ENCODE results near the gene ROR1. TPM values are rescaled to one million over a fixed set of nuclear protein-coding genes. Genes with fewer than 3 reads are reported as not detected.

The ROR1 gene
- polyA plus RNA-seq, 1 of the 3 experiments (the other 2 are of a cell fraction) = 4.0 TPM

- WGBS (ENCODE audit: low lambda C conversion rate) = 88% methylated on average over 4 of the region's 4 CpGs
- Histone ChIP-seq H3K36me3 (replicated peaks in 1 of 2; ENCODE audit: control insufficient read depth in 1 of 2, insufficient read depth in 2 of 2, low read length in 1 of 2) (peaks cover 0 to 17% of the 10 kb centered on the region in 2 experiments), H3K4me1 (ENCODE audit: control insufficient read depth in 1 of 2, insufficient read depth in 2 of 2, low read depth in 1 of 2, low read length in 1 of 2) (peaks cover 0 to 18% of the 10 kb centered on the region in 2 experiments; a peak in 3 of 4 replicates), H3K79me2 (ENCODE audit: insufficient read depth) (no peaks in the 10 kb centered on the region), H3K9me2 (no peaks in the 10 kb centered on the region), H2AFZ (ENCODE audit: low read depth) (no peak overlapping the region), H3K27me3 (ENCODE audit: insufficient read depth) (no peaks in the 10 kb centered on the region), H4K20me1 (ENCODE audit: insufficient read depth) (0 out of 2 replicates have a peak, but pooled peaks cover 3% of the 10 kb centered on the region), H3F3A (replicated peaks; ENCODE audit: insufficient read depth) (no peaks in the 10 kb centered on the region), H3K4me3 (ENCODE audit: low read depth in 2 of 2, low read length in 1 of 2) (no peak overlapping the region), H3K27ac (ENCODE audit: low read depth in 2 of 2, low read length in 1 of 2) (no peak overlapping the region), H3K9ac (no peak overlapping the region), H3K4me2 (no peak overlapping the region), H3K9me3 (no peaks in the 10 kb centered on the region)
- DNase-seq = no peak
- TF ChIP-seq FOXM1 (IDR thresholded peaks at IDR 0.05; ENCODE audit: low read depth) = no peak
- TF ChIP-seq, protein P1, sequence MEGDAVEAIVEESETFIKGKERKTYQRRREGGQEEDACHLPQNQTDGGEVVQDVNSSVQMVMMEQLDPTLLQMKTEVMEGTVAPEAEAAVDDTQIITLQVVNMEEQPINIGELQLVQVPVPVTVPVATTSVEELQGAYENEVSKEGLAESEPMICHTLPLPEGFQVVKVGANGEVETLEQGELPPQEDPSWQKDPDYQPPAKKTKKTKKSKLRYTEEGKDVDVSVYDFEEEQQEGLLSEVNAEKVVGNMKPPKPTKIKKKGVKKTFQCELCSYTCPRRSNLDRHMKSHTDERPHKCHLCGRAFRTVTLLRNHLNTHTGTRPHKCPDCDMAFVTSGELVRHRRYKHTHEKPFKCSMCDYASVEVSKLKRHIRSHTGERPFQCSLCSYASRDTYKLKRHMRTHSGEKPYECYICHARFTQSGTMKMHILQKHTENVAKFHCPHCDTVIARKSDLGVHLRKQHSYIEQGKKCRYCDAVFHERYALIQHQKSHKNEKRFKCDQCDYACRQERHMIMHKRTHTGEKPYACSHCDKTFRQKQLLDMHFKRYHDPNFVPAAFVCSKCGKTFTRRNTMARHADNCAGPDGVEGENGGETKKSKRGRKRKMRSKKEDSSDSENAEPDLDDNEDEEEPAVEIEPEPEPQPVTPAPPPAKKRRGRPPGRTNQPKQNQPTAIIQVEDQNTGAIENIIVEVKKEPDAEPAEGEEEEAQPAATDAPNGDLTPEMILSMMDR (IDR thresholded peaks at IDR 0.05) = no peak
- TF ChIP-seq RCOR1 (IDR thresholded peaks at IDR 0.05; ENCODE audit: low read length) = no peak
- TF ChIP-seq SMC3 (IDR thresholded peaks at IDR 0.05; ENCODE audit: low read depth, low read length) = no peak
- CTCF ChIA-PET = interaction anchor here (1.5 to 1.7 kb wide), 2 partner anchors 18 to 25 kb away, joined by 3 to 5 read pairs; partner anchors contain the start of gene ROR1
- POLR2A ChIA-PET = no interaction called here
Measured at GRCh38 chr1:63792152-63792551, 18.3 kb downstream of the ROR1 start.

DNA sequence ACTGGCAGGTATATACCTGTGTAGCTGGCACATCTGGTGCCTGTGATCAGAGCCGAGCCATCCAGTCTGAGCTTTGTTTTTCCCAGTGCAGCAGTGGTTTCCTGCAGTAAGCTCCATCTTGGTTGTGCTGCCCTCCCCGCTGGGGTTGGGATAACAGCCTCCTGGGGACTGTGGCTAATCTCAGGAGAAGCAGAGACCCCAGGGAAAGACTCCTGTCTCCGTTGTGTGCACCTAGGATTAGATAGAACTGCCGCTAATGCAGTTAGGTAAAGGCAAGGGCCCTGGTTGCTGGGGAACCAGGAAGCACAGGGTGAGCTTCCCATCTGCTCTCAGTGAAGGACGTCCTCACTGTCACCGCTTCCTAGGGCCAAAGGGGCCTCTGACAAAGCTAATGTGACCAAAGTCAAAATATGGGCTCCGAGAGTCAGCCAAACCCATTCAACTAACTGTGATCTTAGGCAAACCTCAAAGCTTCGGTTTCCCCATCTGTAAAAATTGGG, 20.0 kb downstream of the ROR1 start:
- Histone ChIP-seq H3K9me2 (no peaks in the 10 kb centered on the region), H3K27ac (ENCODE audit: low read depth in 2 of 2, low read length in 1 of 2) (no peak overlapping the region), H3K4me2 (no peak overlapping the region), H4K20me1 (ENCODE audit: insufficient read depth) (0 out of 2 replicates have a peak, but pooled peaks cover 3% of the 10 kb centered on the region), H3K9me3 (no peaks in the 10 kb centered on the region), H3K79me2 (ENCODE audit: insufficient read depth) (no peaks in the 10 kb centered on the region; the same call in 1 of the 2 replicates), H2AFZ (ENCODE audit: low read depth) (no peak overlapping the region), H3K27me3 (ENCODE audit: insufficient read depth) (no peaks in the 10 kb centered on the region), H3K9ac (no peak overlapping the region), H3K4me1 (ENCODE audit: control insufficient read depth in 1 of 2, insufficient read depth in 2 of 2, low read depth in 1 of 2, low read length in 1 of 2) (peaks cover 0 to 16% of the 10 kb centered on the region in 2 experiments; a peak in 1 of 4 replicates), H3F3A (replicated peaks; ENCODE audit: insufficient read depth) (no peaks in the 10 kb centered on the region), H3K4me3 (ENCODE audit: low read depth in 2 of 2, low read length in 1 of 2) (no peak overlapping the region), H3K36me3 (replicated peaks in 1 of 2; ENCODE audit: control insufficient read depth in 1 of 2, insufficient read depth in 2 of 2, low read length in 1 of 2) (peaks cover 0 to 17% of the 10 kb centered on the region in 2 experiments)
- no peak for DNase-seq
- TF ChIP-seq GATA2 (CRISPR knock-in tag; IDR thresholded peaks at IDR 0.05) = no peak
- TF ChIP-seq, protein P1 (IDR thresholded peaks at IDR 0.05) = no peak
- TF ChIP-seq, protein P2, sequence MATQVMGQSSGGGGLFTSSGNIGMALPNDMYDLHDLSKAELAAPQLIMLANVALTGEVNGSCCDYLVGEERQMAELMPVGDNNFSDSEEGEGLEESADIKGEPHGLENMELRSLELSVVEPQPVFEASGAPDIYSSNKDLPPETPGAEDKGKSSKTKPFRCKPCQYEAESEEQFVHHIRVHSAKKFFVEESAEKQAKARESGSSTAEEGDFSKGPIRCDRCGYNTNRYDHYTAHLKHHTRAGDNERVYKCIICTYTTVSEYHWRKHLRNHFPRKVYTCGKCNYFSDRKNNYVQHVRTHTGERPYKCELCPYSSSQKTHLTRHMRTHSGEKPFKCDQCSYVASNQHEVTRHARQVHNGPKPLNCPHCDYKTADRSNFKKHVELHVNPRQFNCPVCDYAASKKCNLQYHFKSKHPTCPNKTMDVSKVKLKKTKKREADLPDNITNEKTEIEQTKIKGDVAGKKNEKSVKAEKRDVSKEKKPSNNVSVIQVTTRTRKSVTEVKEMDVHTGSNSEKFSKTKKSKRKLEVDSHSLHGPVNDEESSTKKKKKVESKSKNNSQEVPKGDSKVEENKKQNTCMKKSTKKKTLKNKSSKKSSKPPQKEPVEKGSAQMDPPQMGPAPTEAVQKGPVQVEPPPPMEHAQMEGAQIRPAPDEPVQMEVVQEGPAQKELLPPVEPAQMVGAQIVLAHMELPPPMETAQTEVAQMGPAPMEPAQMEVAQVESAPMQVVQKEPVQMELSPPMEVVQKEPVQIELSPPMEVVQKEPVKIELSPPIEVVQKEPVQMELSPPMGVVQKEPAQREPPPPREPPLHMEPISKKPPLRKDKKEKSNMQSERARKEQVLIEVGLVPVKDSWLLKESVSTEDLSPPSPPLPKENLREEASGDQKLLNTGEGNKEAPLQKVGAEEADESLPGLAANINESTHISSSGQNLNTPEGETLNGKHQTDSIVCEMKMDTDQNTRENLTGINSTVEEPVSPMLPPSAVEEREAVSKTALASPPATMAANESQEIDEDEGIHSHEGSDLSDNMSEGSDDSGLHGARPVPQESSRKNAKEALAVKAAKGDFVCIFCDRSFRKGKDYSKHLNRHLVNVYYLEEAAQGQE (IDR thresholded peaks at IDR 0.05; ENCODE audit: low read depth, low read length) = no peak
- TF ChIP-seq YY1 (IDR thresholded peaks at IDR 0.05; ENCODE audit: low read depth) = no peak
- no peak for TF ChIP-seq SIN3A (IDR thresholded peaks at IDR 0.05; ENCODE audit: borderline replicate concordance, low read depth, low read length)
- TF ChIP-seq, protein P3, sequence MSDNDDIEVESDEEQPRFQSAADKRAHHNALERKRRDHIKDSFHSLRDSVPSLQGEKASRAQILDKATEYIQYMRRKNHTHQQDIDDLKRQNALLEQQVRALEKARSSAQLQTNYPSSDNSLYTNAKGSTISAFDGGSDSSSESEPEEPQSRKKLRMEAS (IDR thresholded peaks at IDR 0.05; ENCODE audit: low read depth) = no peak
- TF ChIP-seq EP300 (IDR thresholded peaks at IDR 0.05; ENCODE audit: borderline replicate concordance in 1 of 2, low read depth in 1 of 2, low read length in 1 of 2) = no peak
- TF ChIP-seq RCOR1 (IDR thresholded peaks at IDR 0.05; ENCODE audit: low read length) = no peak
- TF ChIP-seq USF1 (IDR thresholded peaks at IDR 0.05; ENCODE audit: borderline replicate concordance, low read depth) = no peak
- no peak for TF ChIP-seq PBX3 (IDR thresholded peaks at IDR 0.05)
- TF ChIP-seq FOXJ3 (CRISPR knock-in tag; IDR thresholded peaks at IDR 0.05) = no peak
- no peak for TF ChIP-seq TCF12 (IDR thresholded peaks at IDR 0.05)
- no peak for TF ChIP-seq EZH2phosphoT487 (IDR thresholded peaks at IDR 0.05; ENCODE audit: borderline replicate concordance, low read depth)
- WGBS (ENCODE audit: low lambda C conversion rate) = 95% methylated on average over 8 of the region's 8 CpGs
- ChIA-PET CTCF (interaction anchor here (0.9 to 2.5 kb wide), 7 partner anchors 12 to 454 kb away, joined by 3 to 11 read pairs (median 5); partner anchors contain the start of gene ROR1), POLR2A (no interaction called here)
